ENCODE measurements around the gene CAPN8.

The CAPN8 gene

GRCh38 chr1:223645903-223646302, 19.6 kb downstream of the CAPN8 start:
- ChIA-PET CTCF (no interaction called here), POLR2A (no interaction called here)
- no peak overlapping the region for H3K4me3 ChIP-seq (ENCODE audit: low read depth, low read length)
- TF ChIP-seq CTCF (IDR thresholded peaks at IDR 0.05; ENCODE audit: insufficient read depth, low read length, missing control alignments): no peak
- no peak for DNase-seq (ENCODE audit: low read depth, low spot score)

- no peak for TF ChIP-seq CTCF (IDR thresholded peaks at IDR 0.05; ENCODE audit: insufficient read depth, low read length, missing control alignments)
- no peak for DNase-seq (ENCODE audit: low read depth, low spot score)
- ChIA-PET POLR2A (no interaction called here), CTCF (interaction anchor here (0.8 to 0.9 kb wide), 2 partner anchors 14 to 15 kb away, joined by 3 read pairs; no protein-coding TSS in a partner anchor)
- no peak overlapping the region for H3K4me3 ChIP-seq (ENCODE audit: low read depth, low read length)
Observed at GRCh38 chr1:223642237-223642636, 23.3 kb downstream of the CAPN8 start.

GRCh38 chr1:223641523-223642039, 23.9 kb downstream of the CAPN8 start:
- CTCF ChIA-PET: no interaction called here
- no peak overlapping the region for H3K4me3 ChIP-seq (ENCODE audit: low read depth, low read length)
- no peak for TF ChIP-seq CTCF (IDR thresholded peaks at IDR 0.05; ENCODE audit: insufficient read depth, low read length, missing control alignments)
- POLR2A ChIA-PET: no interaction called here
- DNase-seq (ENCODE audit: low read depth, low spot score): no peak

GRCh38 chr1:223639331-223639749, 26.2 kb downstream of the CAPN8 start:
- no peak for TF ChIP-seq CTCF (IDR thresholded peaks at IDR 0.05; ENCODE audit: insufficient read depth, low read length, missing control alignments)
- DNase-seq (ENCODE audit: low read depth, low spot score): no peak
- H3K4me3 ChIP-seq (ENCODE audit: low read depth, low read length): no peak overlapping the region
- ChIA-PET CTCF (interaction anchor here (1.8 kb wide), 1 partner anchor 506 kb away, joined by 5 read pairs; no protein-coding TSS in a partner anchor), POLR2A (no interaction called here)

GRCh38 chr1:223635236-223635635, 30.3 kb downstream of the CAPN8 start:
- POLR2A ChIA-PET: no interaction called here
- CTCF ChIA-PET: no interaction called here
- no peak for DNase-seq (ENCODE audit: low read depth, low spot score)
- TF ChIP-seq CTCF (IDR thresholded peaks at IDR 0.05; ENCODE audit: insufficient read depth, low read length, missing control alignments): no peak
- no peak overlapping the region for H3K4me3 ChIP-seq (ENCODE audit: low read depth, low read length)

GRCh38 chr1:223634423-223634822, 31.1 kb downstream of the CAPN8 start:
- POLR2A ChIA-PET: no interaction called here
- no peak overlapping the region for H3K4me3 ChIP-seq (ENCODE audit: low read depth, low read length)
- no peak for DNase-seq (ENCODE audit: low read depth, low spot score)
- TF ChIP-seq CTCF (IDR thresholded peaks at IDR 0.05; ENCODE audit: insufficient read depth, low read length, missing control alignments): no peak
- CTCF ChIA-PET: interaction anchor here (1.4 kb wide), 1 partner anchor 500 kb away, joined by 3 read pairs; no protein-coding TSS in a partner anchor
